ENCODE data around the gene PEPD. TPM values are rescaled to one million over a fixed set of nuclear protein-coding genes. Genes with fewer than 3 reads are reported as not detected.

PEPD gene
- total and polyA plus RNA-seq, 2 of the 4 experiments (the other 2 are of a cell fraction) = 36.7 to 88.4 TPM

- dilution Hi-C loops (cut with HindIII; ENCODE audit: low sequenced_read_pairs, unreplicated experiment) = no loop called here
- CTCF ChIA-PET = no interaction called here
- WGBS, 2 experiments (ENCODE audit: extremely low coverage in 2 of 2, insufficient read length in 1 of 2) = 100% methylated on average over 2 to 8 of the region's 8 CpGs
These were observed 63.4 kb downstream of the PEPD start for GRCh38 chr19:33458171-33458633.

More at GRCh38 chr19:33458171-33458633, 63.4 kb downstream of the PEPD start:
- H3K9me3 ChIP-seq (ENCODE audit: control insufficient read depth, insufficient read depth, low read length) = no peaks in the 10 kb centered on the region
- peak overlapping the region; percentile 63 for H2AFZ ChIP-seq (replicated peaks; ENCODE audit: low read length, poor library complexity)
- H2BK5ac ChIP-seq (ENCODE audit: low read depth, low read length, poor library complexity, severe bottlenecking) = peak overlapping the region; percentile 76
- no peak overlapping the region for H2AK5ac ChIP-seq (ENCODE audit: low read depth, low read length)
- no peak overlapping the region for H3K4ac ChIP-seq (ENCODE audit: low read depth, low read length)
- H3K79me1 ChIP-seq (ENCODE audit: low read depth in 1 of 2, low read length in 2 of 2) = 0 out of 4 replicates have a peak, but pooled peaks cover 0 to 4% of the 10 kb centered on the region in 2 experiments
- no peak overlapping the region for H2BK20ac ChIP-seq (ENCODE audit: low read depth, low read length)
- H4K5ac ChIP-seq (ENCODE audit: low read depth, low read length) = no peak overlapping the region
- no peak overlapping the region for H3K56ac ChIP-seq (ENCODE audit: extremely low read depth, insufficient read depth, low read length)
- TF ChIP-seq BHLHE40 (IDR thresholded peaks at IDR 0.05; ENCODE audit: low read depth, low read length) = no peak
- no peak for TF ChIP-seq CEBPB (IDR thresholded peaks at IDR 0.05; ENCODE audit: low read depth, low read length)
- no peak for TF ChIP-seq SMC3 (IDR thresholded peaks at IDR 0.05; ENCODE audit: low read depth, low read length)
- no peak for TF ChIP-seq NFE2L2 (IDR thresholded peaks at IDR 0.05; ENCODE audit: low read depth, low read length)
- no peak for TF ChIP-seq RAD21 (IDR thresholded peaks at IDR 0.05; ENCODE audit: low read length)
- TF ChIP-seq MAZ (IDR thresholded peaks at IDR 0.05; ENCODE audit: borderline replicate concordance, low read depth, low read length) = no peak
- no peak for TF ChIP-seq USF2 (IDR thresholded peaks at IDR 0.05; ENCODE audit: low read depth, low read length)
- TF ChIP-seq POLR2A (IDR thresholded peaks at IDR 0.05; ENCODE audit: low read depth, low read length) = no peak
- TF ChIP-seq MXI1 (IDR thresholded peaks at IDR 0.05; ENCODE audit: borderline replicate concordance, low read depth, low read length) = no peak
- TF ChIP-seq FOS (IDR thresholded peaks at IDR 0.05; ENCODE audit: low read depth, low read length) = no peak
- TF ChIP-seq ELK1 (IDR thresholded peaks at IDR 0.05; ENCODE audit: borderline replicate concordance, low read depth, low read length) = no peak
- no peak for TF ChIP-seq RFX5 (IDR thresholded peaks at IDR 0.05; ENCODE audit: low read depth, low read length)
- no peak for TF ChIP-seq CHD1 (IDR thresholded peaks at IDR 0.05; ENCODE audit: low read depth, low read length)
- TF ChIP-seq, protein P1, sequence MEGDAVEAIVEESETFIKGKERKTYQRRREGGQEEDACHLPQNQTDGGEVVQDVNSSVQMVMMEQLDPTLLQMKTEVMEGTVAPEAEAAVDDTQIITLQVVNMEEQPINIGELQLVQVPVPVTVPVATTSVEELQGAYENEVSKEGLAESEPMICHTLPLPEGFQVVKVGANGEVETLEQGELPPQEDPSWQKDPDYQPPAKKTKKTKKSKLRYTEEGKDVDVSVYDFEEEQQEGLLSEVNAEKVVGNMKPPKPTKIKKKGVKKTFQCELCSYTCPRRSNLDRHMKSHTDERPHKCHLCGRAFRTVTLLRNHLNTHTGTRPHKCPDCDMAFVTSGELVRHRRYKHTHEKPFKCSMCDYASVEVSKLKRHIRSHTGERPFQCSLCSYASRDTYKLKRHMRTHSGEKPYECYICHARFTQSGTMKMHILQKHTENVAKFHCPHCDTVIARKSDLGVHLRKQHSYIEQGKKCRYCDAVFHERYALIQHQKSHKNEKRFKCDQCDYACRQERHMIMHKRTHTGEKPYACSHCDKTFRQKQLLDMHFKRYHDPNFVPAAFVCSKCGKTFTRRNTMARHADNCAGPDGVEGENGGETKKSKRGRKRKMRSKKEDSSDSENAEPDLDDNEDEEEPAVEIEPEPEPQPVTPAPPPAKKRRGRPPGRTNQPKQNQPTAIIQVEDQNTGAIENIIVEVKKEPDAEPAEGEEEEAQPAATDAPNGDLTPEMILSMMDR (conservative IDR thresholded peaks at IDR 0.05; ENCODE audit: low read depth, low read length) = no peak
- TF ChIP-seq MAFK (IDR thresholded peaks at IDR 0.05; ENCODE audit: low read depth, low read length) = no peak
- TF ChIP-seq RCOR1 (IDR thresholded peaks at IDR 0.05; ENCODE audit: insufficient replicate concordance, low read length) = no peak
- no peak for ATAC-seq (ENCODE audit: low read depth)
- no peak overlapping the region for H4K91ac ChIP-seq (ENCODE audit: insufficient read depth, low read depth, low read length)
- no peak overlapping the region for H3K27ac ChIP-seq (ENCODE audit: insufficient read depth, low read length)
- no peak overlapping the region for H3K14ac ChIP-seq (replicated peaks; ENCODE audit: low read depth, low read length)
- H3K4me3 ChIP-seq (ENCODE audit: insufficient read depth, low read depth, low read length) = no peak overlapping the region
- H2BK15ac ChIP-seq (ENCODE audit: low read depth, low read length) = no peak overlapping the region
- no peak overlapping the region for H2BK120ac ChIP-seq (ENCODE audit: low read depth, low read length)
- peaks cover 10% of the 10 kb centered on the region for H3K9me1 ChIP-seq (ENCODE audit: insufficient read depth, low read length)
- no TSS peak for BruUV-seq (replicated peaks)
- H3K27me3 ChIP-seq (ENCODE audit: control insufficient read depth, insufficient read depth, low read length) = no peaks in the 10 kb centered on the region
- no peak overlapping the region for H3K23ac ChIP-seq (ENCODE audit: low read depth, low read length)
- no peaks in the 10 kb centered on the region for H4K20me1 ChIP-seq (ENCODE audit: insufficient read depth, low read length)
- H3K36me3 ChIP-seq (ENCODE audit: control insufficient read depth, insufficient read depth, low read length) = peaks cover 1% of the 10 kb centered on the region; the same call in 1 of the 2 replicates
- no peak overlapping the region for H3K9ac ChIP-seq (ENCODE audit: low read depth, low read length)
- no peak for DNase-seq
- H3K18ac ChIP-seq (ENCODE audit: low read depth, low read length) = no peak overlapping the region
- no peaks in the 10 kb centered on the region for H3K4me1 ChIP-seq (ENCODE audit: control insufficient read depth, insufficient read depth, low read length)
- POLR2A ChIA-PET (ENCODE audit: unreplicated experiment) = no interaction called here
- peak overlapping the region in 1 of 2 experiments; percentile 25; a peak in 1 of 4 replicates for H4K8ac ChIP-seq (ENCODE audit: low read depth in 2 of 2, low read length in 2 of 2)
- no peak overlapping the region for H3K4me2 ChIP-seq (ENCODE audit: low read depth, low read length)
- in situ Hi-C loops (cut with MboI; ENCODE audit: low sequenced_read_pairs) (no loop called here), intact Hi-C loops (cut with micrococcal nuclease) (no loop called here)
- H2AK9ac ChIP-seq (replicated peaks; ENCODE audit: low read depth, low read length, poor library complexity) = peak overlapping the region; percentile 82
